K562 (cell line): ENCODE measurements around the gene ITPR2. TPM values are rescaled to one million over a fixed set of nuclear protein-coding genes. Genes with fewer than 3 reads are reported as not detected.

Experiments used
- ATF4 ChIP-seq: fragments of 450-650 bp; formaldehyde crosslinking; IDR thresholded peaks from 2 replicates; pipeline ENCODE4 v1.4.0; 2022; ENCODE audit warnings: mild to moderate bottlenecking, moderate library complexity
- CBFA2T3 ChIP-seq: fragments of 450-650 bp; IDR thresholded peaks from 2 replicates; pipeline ENCODE4 v1.6.1; 2017
- CHCHD3 ChIP-seq: fragments of 250-450 bp; sonication (Bioruptor Pico); IDR thresholded peaks from 2 replicates; pipeline ENCODE4 v2.1.2; 2022; ENCODE audit warnings: mild to moderate bottlenecking
- CXXC5 ChIP-seq: fragments of 250-450 bp; sonication (Bioruptor Pico); IDR thresholded peaks from 2 replicates; pipeline ENCODE4 v1.8.0; 2022; ENCODE audit warnings: inconsistent platforms, mild to moderate bottlenecking, moderate library complexity
- E2F8 ChIP-seq: fragments of 450-650 bp; IDR thresholded peaks from 2 replicates; pipeline ENCODE4 v1.7.1; 2018; ENCODE audit warnings: mild to moderate bottlenecking, low read depth; ENCODE audit not compliant: partially characterized antibody
- HLTF ChIP-seq: fragments of 450-650 bp; IDR thresholded peaks from 2 replicates; pipeline ENCODE4 v1.6.1; 2016
- IFI16 ChIP-seq: fragments of 250-450 bp; sonication (Bioruptor Pico); IDR thresholded peaks from 2 replicates; pipeline ENCODE4 v2.1.2; 2022; ENCODE audit warnings: mild to moderate bottlenecking, inconsistent platforms
- KLF6 ChIP-seq: fragments of 250-450 bp; sonication (Bioruptor Pico); IDR thresholded peaks from 2 replicates; pipeline ENCODE4 v1.4.0; 2020; ENCODE audit warnings: mild to moderate bottlenecking, moderate library complexity, borderline replicate concordance
- MCM5 ChIP-seq: fragments of 450-650 bp; IDR thresholded peaks from 2 replicates; pipeline ENCODE4 v1.6.1; 2016; ENCODE audit warnings: low read depth
- MECOM ChIP-seq: fragments of 250-450 bp; sonication (Bioruptor Pico); IDR thresholded peaks from 2 replicates; pipeline ENCODE4 v1.8.0; 2022; ENCODE audit warnings: inconsistent platforms
- MTA1 ChIP-seq: fragments of 450-650 bp; IDR thresholded peaks from 2 replicates; pipeline ENCODE4 v1.6.1; 2017; ENCODE audit warnings: borderline replicate concordance
- POLR2G ChIP-seq: fragments of 200-400 bp; formaldehyde crosslinking; IDR thresholded peaks from 2 replicates; pipeline ENCODE4 v1.6.1; 2017; ENCODE audit warnings: low read depth, mild to moderate bottlenecking, antibody characterized with exemption, low read length, moderate library complexity
- POLR3G ChIP-seq: IDR thresholded peaks from 2 replicates; pipeline ENCODE4 v1.6.1; 2011; ENCODE audit not compliant: insufficient read length, insufficient replicate concordance; ENCODE audit errors: extremely low read depth
- PURB ChIP-seq: sonication (generic); formaldehyde crosslinking; IDR thresholded peaks from 2 replicates; pipeline ENCODE4 v1.9.0; 2021; ENCODE audit warnings: low read depth, mild to moderate bottlenecking, missing genetic modification reagents
- RBM22 ChIP-seq: fragments of 200-400 bp; formaldehyde crosslinking; IDR thresholded peaks from 2 replicates; pipeline ENCODE4 v1.6.1; 2018; ENCODE audit warnings: low read length, low read depth; ENCODE audit not compliant: poor library complexity, severe bottlenecking
- SMAD2 ChIP-seq: fragments of 150-350 bp; IDR thresholded peaks from 2 replicates; pipeline ENCODE4 v1.6.1; 2014; ENCODE audit warnings: low read depth, mild to moderate bottlenecking, low read length
- SRSF3 ChIP-seq: fragments of 200-400 bp; formaldehyde crosslinking; IDR thresholded peaks from 2 replicates; pipeline ENCODE4 v1.6.1; 2016; ENCODE audit warnings: mild to moderate bottlenecking, low read length, moderate library complexity; ENCODE audit not compliant: insufficient read depth
- THRB ChIP-seq: fragments of 450-650 bp; formaldehyde crosslinking; conservative IDR thresholded peaks from 2 replicates; pipeline ENCODE4 v1.4.0; 2022; ENCODE audit warnings: mild to moderate bottlenecking, missing genetic modification characterization
- YY1 ChIP-seq, 3 experiments: IDR thresholded peaks; 2 replicates each; pipeline ENCODE4 v1.6.1; 2011; ENCODE audit warnings: low read length in 2 of 3, mild to moderate bottlenecking in 2 of 3, moderate library complexity in 2 of 3, borderline replicate concordance in 1 of 3, control low read depth in 1 of 3, low read depth in 1 of 3; ENCODE audit not compliant: insufficient read depth in 3 of 3, insufficient replicate concordance in 2 of 3, control insufficient read depth in 1 of 3, insufficient read length in 1 of 3; ENCODE audit errors: extremely low read depth in 1 of 3
- ZBTB26 ChIP-seq: fragments of 450-650 bp; formaldehyde crosslinking; IDR thresholded peaks from 2 replicates; pipeline ENCODE4 v1.4.0; 2022; ENCODE audit warnings: missing genetic modification characterization
- ZFX ChIP-seq: sonication (generic); formaldehyde crosslinking; IDR thresholded peaks from 2 replicates; pipeline ENCODE4 v1.8.0; 2022; ENCODE audit warnings: mild to moderate bottlenecking, missing genetic modification reagents, moderate library complexity
- ZNF217 ChIP-seq: sonication (generic); formaldehyde crosslinking; IDR thresholded peaks from 2 replicates; pipeline ENCODE4 v1.8.0; 2022; ENCODE audit warnings: mild to moderate bottlenecking, missing genetic modification reagents
- ZNF561 ChIP-seq: fragments of 450-650 bp; formaldehyde crosslinking; conservative IDR thresholded peaks from 2 replicates; pipeline ENCODE4 v1.4.0; 2020; ENCODE audit warnings: mild to moderate bottlenecking, moderate library complexity
- polyA plus RNA-seq, 8 experiments: library from polyadenylated mRNA; depleted of rRNA in 4 of 8; stranded (reverse) in 5 of 8; unstranded in 3 of 8; fragments of >200 nt; fragmentation: Nextera tagmentation in 2 of 8; fragmentation: Illumina TruSeq in 1 of 8; extraction: Ambion mirVana in 2 of 8; extraction: Trizol in 1 of 8; gene quantifications; 2 replicates each; pipeline versions ENCODE4 v1.2.1 to v1.2.3, GENCODE V29; 2011 to 2014; ENCODE audit warnings: inconsistent platforms in 1 of 8, missing spikeins in 1 of 8
- total RNA-seq, 7 experiments: library from RNA; depleted of rRNA in 6 of 7; stranded (reverse); fragments of >200 nt in 6 of 7; fragmentation: Illumina TruSeq in 2 of 7; extraction: Trizol in 2 of 7; gene quantifications; 2 replicates each; pipeline versions ENCODE4 v1.2.1 to v1.2.3, GENCODE V29; 2011 to 2021; ENCODE audit warnings: low replicate concordance in 1 of 7

The ITPR2 gene
- total and polyA plus RNA-seq, 9 of the 15 experiments (the other 6 are each of a cell fraction or from before 2014, with no cell fraction given), result 0.21 to 3.3 (median 0.95) TPM

- TF ChIP-seq ZBTB26 (CRISPR knock-in tag) (peak; percentile 82; the same call in 1 of the 2 replicates), POLR2G (no peak), IFI16 (CRISPR knock-in tag) (no peak), RBM22 (no peak), SMAD2 (no peak), ZFX (CRISPR knock-in tag) (no peak), ZNF561 (CRISPR knock-in tag) (no peak), ZNF217 (CRISPR knock-in tag) (no peak), POLR3G (no peak), MCM5 (no peak), CXXC5 (CRISPR knock-in tag) (no peak), KLF6 (CRISPR knock-in tag) (no peak), PURB (CRISPR knock-in tag) (no peak), SRSF3 (no peak), MECOM (CRISPR knock-in tag) (no peak), THRB (CRISPR knock-in tag) (peak; percentile 66; the same call in 1 of the 2 replicates), MTA1 (no peak), E2F8 (no peak), YY1 (IDR thresholded peaks at IDR 0.05; ENCODE audit: borderline replicate concordance in 1 of 3, control insufficient read depth in 1 of 3, extremely low read depth in 1 of 3, insufficient read depth in 3 of 3, insufficient read length in 1 of 3, insufficient replicate concordance in 2 of 3, low read depth in 1 of 3, low read length in 2 of 3) (no peak), CHCHD3 (no peak), HLTF (no peak), CBFA2T3 (no peak), ATF4 (CRISPR knock-in tag) (no peak)
Measured at GRCh38 chr12:26688344-26688904, 144.6 kb downstream of the ITPR2 start (continued).
